ENCODE measurements around the gene INAFM2.
A peak's percentile ranks its signal among the peaks of the same experiment; 100 is the strongest.

INAFM2 gene

GRCh38 chr15:40355976-40356585, 32.6 kb downstream of the INAFM2 start:
- FAIRE-seq (no peak), DNase-seq (ENCODE audit: insufficient read length, low spot score) (no peak)
- TF ChIP-seq CTCF (IDR thresholded peaks at IDR 0.05; ENCODE audit: insufficient read depth, missing control alignments), result no peak

GRCh38 chr15:40357246-40357645, 33.8 kb downstream of the INAFM2 start:
- FAIRE-seq (no peak), DNase-seq (ENCODE audit: insufficient read length, low spot score) (no peak)
- TF ChIP-seq CTCF (IDR thresholded peaks at IDR 0.05; ENCODE audit: insufficient read depth, missing control alignments), result no peak

DNA sequence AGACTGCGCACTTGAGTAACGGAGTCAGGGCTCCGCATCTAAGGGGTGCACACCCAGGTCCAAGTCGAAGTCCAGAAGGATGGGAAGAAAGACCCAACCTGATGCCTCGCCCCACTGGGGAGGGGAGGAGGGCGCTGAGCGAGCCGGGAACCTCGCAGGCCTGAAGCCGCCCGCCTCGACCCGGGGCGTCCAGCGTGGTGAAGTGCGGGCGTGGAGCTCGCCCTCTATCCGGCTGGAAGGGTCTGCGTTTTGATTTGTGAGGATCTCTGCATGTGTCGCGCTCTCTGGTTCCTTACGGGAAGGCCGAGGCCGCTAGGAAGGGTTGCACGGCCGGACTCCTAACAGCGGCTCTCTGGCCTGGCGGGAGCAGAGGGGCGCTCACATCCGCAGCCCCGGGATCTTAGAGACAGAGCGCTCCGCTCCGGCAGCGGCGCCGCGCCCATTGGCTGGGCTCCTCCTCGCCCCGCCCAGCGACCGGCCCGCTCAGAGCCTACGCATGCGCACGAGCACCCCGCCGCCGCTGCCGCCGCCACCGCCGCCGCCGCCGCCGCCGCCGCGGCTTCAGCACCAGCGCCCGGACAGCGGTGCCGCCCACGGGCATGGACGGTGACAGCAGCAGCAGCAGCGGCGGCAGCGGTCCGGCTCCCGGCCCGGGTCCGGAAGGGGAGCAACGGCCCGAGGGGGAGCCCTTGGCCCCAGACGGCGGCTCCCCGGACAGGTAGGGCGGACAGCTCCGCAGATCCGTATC, 34.4 kb downstream of the INAFM2 start, which contains the start of gene DISP2:
TSS of gene DISP2 (plus strand) at position 497 of the 748 bp plus-strand sequence. CDS start at position 600, 103 bp downstream.
- DNase-seq (ENCODE audit: insufficient read length, low spot score), result peak; percentile 97
- no peak for FAIRE-seq
- no peak for TF ChIP-seq CTCF (IDR thresholded peaks at IDR 0.05; ENCODE audit: insufficient read depth, missing control alignments)

DNA sequence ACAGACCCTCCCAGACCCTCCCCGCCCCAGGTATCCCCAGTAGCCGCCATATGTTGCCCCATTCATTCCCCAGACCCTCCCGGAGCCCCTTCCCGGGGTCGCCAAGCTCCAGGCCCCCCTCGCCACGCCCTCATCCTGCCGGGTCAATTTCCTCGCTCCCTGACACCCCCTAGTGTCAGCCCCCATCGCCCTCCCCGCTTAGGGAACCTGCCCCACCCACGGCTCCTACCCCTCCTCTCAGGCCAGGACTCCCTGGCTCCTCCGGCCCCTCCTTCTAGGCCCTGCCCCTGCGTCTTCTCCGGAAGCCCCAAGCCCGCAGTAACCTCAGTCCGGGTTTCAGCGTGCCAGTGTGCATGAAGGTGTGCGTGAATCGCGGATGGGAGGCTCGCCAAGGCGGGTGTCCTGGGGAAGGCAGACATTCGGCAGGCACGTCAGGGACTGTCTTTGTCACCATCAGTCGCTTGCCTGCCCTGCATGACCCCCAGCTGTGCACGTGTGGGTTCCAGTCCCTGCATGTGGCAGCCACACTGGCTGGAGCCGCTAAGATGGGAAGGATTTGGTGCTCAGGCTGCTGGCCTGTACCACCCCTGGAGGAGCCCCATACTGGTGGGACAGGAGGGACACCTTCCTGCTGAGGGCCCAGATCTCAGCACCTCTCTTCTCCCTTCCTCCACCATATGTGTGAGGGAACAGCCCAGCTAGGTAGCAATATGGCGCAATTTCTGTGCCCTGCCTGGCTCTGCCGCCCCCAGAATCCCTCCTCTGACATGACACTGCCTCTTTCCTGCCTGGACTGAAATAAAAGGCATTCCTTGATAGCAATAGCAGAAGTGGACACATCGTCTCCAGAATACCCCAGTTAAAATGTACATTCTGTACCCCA, 35.2 kb downstream of the INAFM2 start:
- DNase-seq (ENCODE audit: insufficient read length, low spot score), result no peak
- peak; percentile 10 for TF ChIP-seq CTCF (IDR thresholded peaks at IDR 0.05; ENCODE audit: insufficient read depth, missing control alignments)
- FAIRE-seq, result no peak

DNA sequence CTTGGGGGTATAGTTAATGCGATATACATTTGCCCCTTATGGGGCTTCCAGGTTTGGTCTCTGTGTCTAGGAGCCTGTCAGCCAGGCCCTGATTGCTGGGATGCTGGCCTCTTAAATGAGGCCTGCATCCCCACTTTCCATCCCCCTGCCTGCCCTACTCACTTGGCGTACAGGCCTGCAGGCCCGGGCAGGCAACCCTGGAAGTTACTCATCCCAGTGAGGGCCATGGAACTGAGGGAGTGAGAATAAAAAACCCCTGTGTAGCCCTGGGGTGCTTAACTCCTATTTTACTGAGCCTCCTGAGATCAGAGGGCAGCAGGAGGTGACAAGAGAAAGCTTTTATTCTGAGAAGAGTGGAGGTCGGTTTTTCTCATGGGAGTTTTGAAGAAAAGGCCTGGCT, 36.5 kb downstream of the INAFM2 start:
- FAIRE-seq, result no peak
- DNase-seq (ENCODE audit: insufficient read length, low spot score), result no peak
- TF ChIP-seq CTCF (IDR thresholded peaks at IDR 0.05; ENCODE audit: insufficient read depth, missing control alignments), result no peak

DNA sequence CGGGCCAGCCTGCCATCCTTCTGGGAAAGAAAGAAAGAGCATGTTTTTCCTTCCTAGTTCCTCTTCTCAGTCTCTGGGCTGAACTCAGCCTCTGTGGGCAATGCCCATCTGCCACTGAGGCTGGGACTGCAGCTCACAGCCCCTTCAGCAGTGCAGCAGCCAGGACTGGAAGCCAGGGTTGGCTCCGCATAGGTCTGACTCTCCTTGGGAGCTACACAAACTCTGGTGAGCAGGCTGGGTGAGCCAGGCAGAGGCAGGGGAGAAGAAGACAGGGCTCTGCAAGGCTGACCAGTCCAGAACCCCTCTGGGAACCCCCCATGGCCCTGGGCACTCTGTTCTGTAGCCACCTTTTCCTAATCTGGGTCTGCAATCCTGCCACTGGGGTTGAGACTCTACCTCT, 38.1 kb downstream of the INAFM2 start:
- no peak for TF ChIP-seq CTCF (IDR thresholded peaks at IDR 0.05; ENCODE audit: insufficient read depth, missing control alignments)
- DNase-seq (ENCODE audit: insufficient read length, low spot score), result no peak
- no peak for FAIRE-seq
